Stimulated activated naive CD8-positive, alpha-beta T cell treated with anti-CD3 and anti-CD28 coated beads, Interleukin-15, Interleukin-2, amounts not matched to agents 100 U/mL and 50 U/mL, for 24 hours (primary cell): ENCODE results near the gene STK4.

Experiments used
- ATAC-seq: fragments of 150-1000 bp; cut with Tn5 transposase; one replicate; pipeline ENCODE4 v1.10.0; 2021
- DNase-seq: peaks from one replicate; pipeline ENCODE4 v3.0.0; 2021

Gene STK4

DNA sequence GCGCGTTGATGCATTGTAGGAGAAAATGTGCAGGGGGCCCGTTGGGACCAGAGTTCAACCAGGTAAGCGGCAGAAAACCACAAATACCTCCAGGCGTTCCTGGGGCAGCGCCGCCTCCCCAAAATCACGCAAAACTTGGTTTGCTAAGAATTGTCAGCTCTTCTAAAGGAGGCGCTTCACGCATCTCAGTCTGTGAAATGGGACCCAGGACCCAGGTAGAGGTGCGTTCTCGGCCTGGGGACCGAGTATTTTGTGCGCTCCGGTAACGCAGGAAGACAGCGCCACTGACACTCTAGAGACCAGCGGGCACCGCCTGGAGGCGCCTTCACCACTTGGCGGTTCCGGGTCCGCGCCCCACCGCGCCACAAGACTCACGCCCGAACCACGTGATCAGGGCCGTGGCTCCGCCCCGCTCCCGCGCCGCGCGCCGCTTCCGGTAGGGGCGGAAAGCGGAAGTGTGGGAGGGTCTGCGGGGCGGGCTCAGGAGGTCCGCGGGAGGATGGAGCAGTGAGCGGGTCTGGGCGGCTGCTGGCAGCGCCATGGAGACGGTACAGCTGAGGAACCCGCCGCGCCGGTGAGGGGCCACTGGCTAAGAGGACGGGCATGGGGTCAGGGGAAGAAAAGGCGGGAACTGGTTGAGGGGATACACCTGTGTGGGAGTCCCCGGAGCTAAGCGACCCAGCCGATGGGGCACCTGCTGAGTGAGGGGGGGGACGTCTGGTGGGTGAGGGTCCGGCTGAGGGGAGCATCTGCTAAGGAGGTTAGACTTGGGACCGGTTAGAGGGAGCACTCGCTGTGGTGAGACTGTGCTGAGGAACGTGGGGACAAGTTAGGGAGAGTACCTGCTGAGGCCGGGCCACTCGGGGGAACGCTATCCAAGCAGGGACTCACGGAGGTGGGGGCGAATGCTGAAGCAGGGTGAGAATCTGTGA, at the start of gene STK4:
TSS of gene STK4 (plus strand) at position 483 of the 932 bp plus-strand sequence. CDS start at position 540, 57 bp downstream.
- peak; percentile 97 for DNase-seq
- peak; percentile 82 for ATAC-seq

DNA sequence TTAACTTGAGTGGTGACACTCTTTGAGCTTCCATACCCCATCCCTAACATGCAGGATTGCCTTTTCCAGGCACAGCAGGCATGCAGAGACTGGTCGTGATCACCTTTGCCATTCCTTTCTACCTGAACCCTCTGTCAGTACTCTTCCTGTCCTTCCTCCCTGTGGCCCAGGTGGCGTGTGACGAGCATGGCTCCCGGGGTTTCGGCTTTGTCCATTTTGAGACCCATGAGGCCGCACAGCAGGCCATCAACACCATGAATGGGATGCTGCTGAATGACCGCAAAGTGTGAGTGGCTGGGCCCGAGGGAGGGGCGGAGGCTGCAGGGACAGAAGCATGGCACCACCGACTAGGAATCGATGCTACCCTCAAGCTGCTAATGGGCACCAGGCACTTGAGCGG, 49.7 kb upstream of the STK4 start:
- ATAC-seq (no peak), DNase-seq (no peak)

GRCh38 chr20:44917399-44917798, 48.9 kb upstream of the STK4 start:
- ATAC-seq (no peak), DNase-seq (no peak)

DNA sequence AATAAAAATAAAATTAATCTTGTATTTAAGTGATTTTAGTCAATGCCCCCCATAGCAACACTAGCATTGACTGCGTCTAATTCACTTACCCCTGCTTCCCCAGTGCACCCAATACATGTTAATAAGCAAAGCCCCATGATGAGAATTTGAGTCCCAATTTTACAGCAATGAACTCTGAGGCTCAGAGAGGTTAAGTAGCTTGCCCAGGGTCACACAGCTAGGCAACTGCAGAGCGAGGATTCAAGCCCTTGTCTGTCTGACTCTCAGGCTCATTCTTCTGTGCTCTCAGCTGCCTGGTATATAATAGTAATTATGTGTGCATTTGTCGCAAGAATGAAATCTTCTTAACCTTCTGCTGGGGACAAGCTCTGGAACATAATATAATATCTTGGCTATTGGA, 48.0 kb upstream of the STK4 start:
- no peak for DNase-seq
- no peak for ATAC-seq

- ATAC-seq, result no peak
Observed at GRCh38 chr20:44918761-44919160, 47.6 kb upstream of the STK4 start.

GRCh38 chr20:44921447-44921846, 44.9 kb upstream of the STK4 start:
- no peak for DNase-seq

More at GRCh38 chr20:44918761-44919160, 47.6 kb upstream of the STK4 start:
- DNase-seq, result no peak

GRCh38 chr20:44924541-44924940, 41.8 kb upstream of the STK4 start:
- DNase-seq, result no peak
- ATAC-seq, result no peak

More at GRCh38 chr20:44921447-44921846, 44.9 kb upstream of the STK4 start:
- no peak for ATAC-seq

DNA sequence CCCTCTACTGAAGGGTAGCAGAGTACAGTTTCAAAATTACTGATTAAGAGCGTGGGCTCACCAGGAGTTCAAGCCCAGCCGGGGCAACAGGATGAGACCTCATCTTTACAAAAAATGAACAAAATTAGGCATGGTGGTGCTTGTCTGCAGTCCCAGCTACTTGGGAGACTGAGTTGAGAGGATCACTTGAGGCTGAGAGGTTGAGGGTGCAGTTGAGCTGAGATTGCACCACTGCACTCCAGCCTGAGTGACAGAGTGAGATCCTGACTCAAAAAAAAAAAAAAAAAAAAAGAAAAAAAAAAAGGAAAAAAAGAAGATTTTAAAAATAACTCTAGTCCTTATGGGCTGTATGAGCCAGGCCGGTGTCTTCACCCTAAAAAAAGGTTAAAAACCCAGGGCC, 37.7 kb upstream of the STK4 start:
- no peak for ATAC-seq
- DNase-seq, result no peak

DNA sequence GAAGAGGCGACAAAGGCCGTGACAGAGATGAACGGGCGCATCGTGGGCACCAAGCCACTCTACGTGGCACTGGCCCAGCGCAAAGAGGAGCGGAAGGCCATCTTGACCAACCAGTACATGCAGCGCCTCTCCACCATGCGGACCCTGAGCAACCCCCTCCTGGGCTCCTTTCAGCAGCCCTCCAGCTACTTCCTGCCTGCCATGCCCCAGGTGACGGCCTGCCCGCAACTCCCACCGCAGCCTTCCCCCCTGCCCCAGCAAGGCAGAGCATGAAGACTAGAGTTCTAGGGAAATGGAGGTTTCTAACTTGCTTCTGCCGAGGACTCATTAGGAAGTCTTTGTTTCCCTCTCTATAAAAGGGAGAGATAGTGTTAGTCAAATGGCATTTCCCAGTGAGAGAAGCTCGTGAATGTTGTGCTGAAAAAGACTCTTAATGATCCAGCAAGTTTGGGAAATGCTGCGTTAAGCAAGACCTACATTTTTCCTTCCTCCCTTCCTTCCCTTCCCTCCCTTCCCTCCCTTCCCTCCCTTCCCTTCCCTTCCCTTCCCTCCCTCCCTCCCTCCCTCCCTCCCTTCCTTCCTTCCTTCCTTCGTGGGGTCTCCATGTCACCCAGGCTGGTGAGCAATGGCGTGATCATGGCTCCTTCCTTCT, 35.7 kb upstream of the STK4 start:
- no peak for DNase-seq
- ATAC-seq, result no peak

DNA sequence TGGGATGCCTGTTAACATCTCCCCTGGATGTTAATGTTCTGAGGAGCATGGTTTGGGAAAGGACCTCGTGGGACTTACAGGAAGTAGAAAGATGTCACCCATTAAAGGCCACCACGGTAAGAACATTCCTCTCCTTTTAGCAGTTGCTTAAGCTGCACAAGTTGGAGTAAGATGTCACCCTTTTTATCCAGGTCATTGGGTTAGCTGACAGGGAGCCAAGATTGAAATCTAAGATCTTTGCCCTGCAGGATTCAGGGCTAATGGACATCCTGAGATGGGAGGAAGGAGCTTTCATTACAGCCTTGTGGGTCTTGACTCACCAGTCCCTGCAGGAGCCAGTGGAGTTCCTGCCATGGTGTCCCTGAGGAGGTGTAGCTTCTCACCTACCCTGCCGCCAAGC, 34.4 kb upstream of the STK4 start:
- no peak for ATAC-seq
- no peak for DNase-seq

DNA sequence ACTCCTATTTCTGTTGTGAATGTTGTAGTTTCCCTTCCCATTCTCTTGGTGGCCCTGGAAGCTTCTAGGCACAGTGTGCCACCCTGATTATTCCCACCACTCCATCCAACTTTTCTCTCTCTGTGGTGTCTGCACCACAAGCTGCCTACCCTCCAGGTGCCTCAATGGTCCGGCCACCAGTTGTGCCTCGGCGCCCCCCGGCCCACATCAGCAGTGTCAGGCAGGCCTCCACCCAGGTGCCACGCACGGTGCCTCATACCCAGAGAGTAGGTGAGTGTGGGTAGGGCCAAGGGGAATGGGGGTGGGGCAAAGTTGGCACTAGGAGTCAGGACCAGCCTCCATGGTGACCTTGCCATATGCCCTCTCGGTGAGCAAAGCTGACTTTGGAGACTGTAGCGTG, 33.4 kb upstream of the STK4 start:
- ATAC-seq (no peak), DNase-seq (no peak)

GRCh38 chr20:44936510-44936909, 29.8 kb upstream of the STK4 start:
- DNase-seq, result no peak

GRCh38 chr20:44938637-44939036, 27.7 kb upstream of the STK4 start:
- DNase-seq (no peak), ATAC-seq (no peak)

More at GRCh38 chr20:44936510-44936909, 29.8 kb upstream of the STK4 start:
- no peak for ATAC-seq

DNA sequence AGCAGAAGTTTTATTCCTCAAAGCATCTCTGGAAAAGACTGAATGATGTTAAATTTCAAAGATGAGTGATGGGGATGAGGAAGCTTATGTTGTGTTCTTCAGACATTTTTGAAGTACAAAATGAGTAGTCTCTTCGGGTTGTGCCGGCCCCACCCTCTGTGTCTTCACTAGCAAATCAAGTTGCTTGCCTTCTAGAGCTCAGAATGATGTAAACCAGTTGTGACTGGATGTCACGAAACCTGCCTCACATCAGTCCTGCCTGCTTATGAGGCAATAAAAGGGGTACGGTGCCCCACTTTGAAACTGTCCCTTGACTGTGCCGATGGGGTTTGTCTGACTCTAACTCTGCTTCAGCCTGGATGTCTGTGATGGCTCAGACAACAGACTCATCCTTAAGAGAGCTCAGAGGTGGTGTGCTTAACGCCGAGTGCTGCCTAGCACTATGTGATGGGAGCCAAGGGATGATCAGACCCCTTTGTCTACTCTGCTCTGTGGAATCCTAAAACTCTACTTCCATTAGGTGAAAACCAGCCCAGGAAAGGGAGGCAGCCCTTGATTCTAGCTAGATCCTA, 25.1 kb upstream of the STK4 start:
- ATAC-seq, result no peak
- DNase-seq, result no peak

DNA sequence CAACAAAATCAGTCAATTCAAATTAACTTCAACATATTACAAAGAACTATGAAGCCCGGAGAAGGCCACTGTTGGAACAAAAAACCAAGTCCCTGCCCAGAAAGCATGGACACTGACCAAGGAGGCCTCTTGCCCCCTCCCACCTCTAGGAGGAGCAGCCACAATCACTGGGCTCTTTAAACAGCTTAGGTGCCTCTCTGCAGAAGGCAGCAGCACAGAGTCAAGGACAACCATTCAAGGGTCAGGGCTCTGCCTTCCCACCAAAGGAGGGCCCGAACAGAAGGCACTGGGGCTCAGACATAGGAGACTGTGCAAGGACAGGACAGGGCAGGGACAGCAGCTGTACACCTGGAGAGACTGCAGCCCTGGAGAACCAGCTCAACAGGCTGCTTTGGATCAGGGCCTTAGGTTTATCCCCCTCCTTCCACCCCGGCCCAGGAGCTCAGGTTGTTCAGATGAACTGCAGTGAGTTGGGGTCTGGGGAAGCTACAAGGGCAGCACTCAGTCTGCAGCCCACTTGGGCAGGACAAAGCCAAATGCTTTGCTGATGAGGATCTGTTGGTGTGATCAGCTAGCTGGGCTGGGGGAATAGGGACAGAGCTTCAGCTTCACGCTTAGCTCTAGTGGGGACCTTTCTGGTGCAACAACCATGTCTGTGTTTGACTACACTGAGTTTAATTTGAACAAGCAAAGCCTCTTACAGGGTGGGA, 23.9 kb upstream of the STK4 start:
- ATAC-seq, result no peak
- no peak for DNase-seq

DNA sequence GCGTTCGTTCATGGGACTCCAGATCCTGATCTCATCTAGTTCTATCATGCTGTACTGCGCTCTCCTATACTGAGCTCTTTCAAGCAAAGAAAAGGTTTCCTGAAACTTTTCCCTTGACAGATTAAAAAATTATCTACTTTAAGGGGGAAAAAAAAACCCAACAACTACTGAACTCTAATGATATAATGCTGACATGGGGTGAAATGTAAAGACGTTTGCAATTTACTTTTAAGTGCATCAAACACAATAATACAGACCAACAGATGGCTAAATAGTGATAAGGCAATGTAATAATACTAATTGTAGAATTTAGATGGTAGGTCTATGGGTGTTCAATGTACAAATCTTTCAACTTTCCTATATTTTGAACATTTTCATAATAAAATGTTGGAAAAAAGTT, 22.5 kb upstream of the STK4 start:
- DNase-seq (no peak), ATAC-seq (no peak)

GRCh38 chr20:44945261-44945660, 21.1 kb upstream of the STK4 start:
- ATAC-seq, result no peak
- no peak for DNase-seq

DNA sequence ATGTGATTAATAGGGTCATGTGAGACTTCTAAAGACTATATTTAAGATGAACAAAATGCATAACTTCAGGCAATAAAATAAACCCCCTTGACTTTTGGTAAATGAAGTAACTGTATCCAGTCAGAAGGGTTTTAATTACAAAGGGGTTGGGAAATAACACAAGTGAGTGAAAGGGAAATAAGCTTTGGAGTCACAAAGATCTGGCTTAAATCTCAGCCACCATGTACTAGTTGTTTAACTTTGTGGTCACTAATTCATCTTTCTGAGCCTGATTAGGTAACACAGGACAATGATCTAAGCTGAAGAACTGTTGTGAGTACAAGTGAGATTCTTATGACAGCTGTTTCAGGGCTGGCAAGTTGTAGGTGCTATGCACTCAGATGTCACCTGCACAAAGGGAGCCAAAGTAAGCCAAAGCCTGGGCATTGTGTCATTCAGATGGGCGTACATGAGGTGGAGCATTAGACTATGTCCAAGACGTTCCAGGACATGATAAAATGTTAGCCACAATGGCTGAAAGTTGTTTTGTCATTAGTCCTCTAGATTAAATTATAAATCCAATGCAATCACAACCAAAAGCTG, 19.9 kb upstream of the STK4 start:
- ATAC-seq (no peak), DNase-seq (no peak)

- DNase-seq, result no peak
- ATAC-seq, result no peak
Observed at GRCh38 chr20:44948107-44948506, 18.2 kb upstream of the STK4 start.

GRCh38 chr20:44948513-44948912, 17.8 kb upstream of the STK4 start:
- DNase-seq, result no peak
- ATAC-seq, result no peak

- ATAC-seq (no peak), DNase-seq (no peak)
Observed at GRCh38 chr20:44950368-44950767, 15.9 kb upstream of the STK4 start.

GRCh38 chr20:44952731-44953130, 13.6 kb upstream of the STK4 start:
- no peak for DNase-seq
- no peak for ATAC-seq
